Activated CD4-positive, alpha-beta T cell treated with anti-CD3 and anti-CD28 coated beads, Interleukin-2, amount 10 ng/mL, durations not matched to agents 24 days and 14 days (primary cell): Measurements from ENCODE around the gene CDC14A. TPM values are rescaled to one million over a fixed set of nuclear protein-coding genes. Genes with fewer than 3 reads are reported as not detected.
A peak's percentile ranks its signal among the peaks of the same experiment; 100 is the strongest.

Source experiments
- DNase-seq: peaks from one replicate; pipeline ENCODE4 v3.0.0; 2022
- H3K27ac Mint-ChIP-seq: one replicate; pipeline ENCODE4 v1.8.0; 2022; ENCODE audit warnings: mild to moderate bottlenecking, mixed read lengths
- H3K27me3 Mint-ChIP-seq: one replicate; pipeline ENCODE4 v1.8.0; 2022; ENCODE audit warnings: mixed read lengths
- H3K36me3 Mint-ChIP-seq: one replicate; pipeline ENCODE4 v1.8.0; 2022; ENCODE audit warnings: low read depth, mild to moderate bottlenecking, mixed read lengths
- H3K4me1 Mint-ChIP-seq: one replicate; pipeline ENCODE4 v1.8.0; 2021; ENCODE audit warnings: mixed read lengths
- H3K4me3 Mint-ChIP-seq: one replicate; pipeline ENCODE4 v1.8.0; 2022; ENCODE audit warnings: mild to moderate bottlenecking, moderate library complexity, mixed read lengths
- H3K9me3 Mint-ChIP-seq: one replicate; pipeline ENCODE4 v1.8.0; 2021; ENCODE audit warnings: mixed read lengths
- intact Hi-C: fragments of 100-400 bp; cut with micrococcal nuclease; formaldehyde crosslinking; loops from one replicate; pipeline ENCODE4 v1.15.1; 2023
- total RNA-seq: library from RNA; stranded (reverse); gene quantifications from 2 replicates; pipeline ENCODE4 v1.2.3, GENCODE V29; 2022

The CDC14A gene
- total RNA-seq, 1 donor from 2014 or later: 10.3 TPM

DNA sequence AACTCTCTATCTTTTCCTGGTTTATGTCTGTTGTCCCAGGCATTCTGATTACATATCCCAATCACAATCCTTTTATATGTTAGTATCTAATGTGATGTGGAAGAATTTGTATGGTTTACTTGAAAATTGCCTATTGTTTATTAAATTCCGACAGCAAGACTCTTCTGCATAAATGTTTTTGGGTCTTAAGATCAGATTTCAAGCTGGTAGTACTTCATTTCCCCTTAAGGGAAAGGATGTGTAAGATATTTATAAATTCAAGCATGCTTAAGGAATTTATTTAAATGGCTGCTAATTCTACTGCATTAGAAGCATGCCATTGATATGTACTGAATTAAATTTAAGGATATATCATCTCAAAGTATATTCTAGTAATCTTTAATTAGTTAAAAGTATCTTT, 165.2 kb downstream of the CDC14A start:
- H3K4me3 Mint-ChIP-seq: no peak overlapping the region
- no peaks in the 10 kb centered on the region for H3K27me3 Mint-ChIP-seq
- DNase-seq: no peak
- intact Hi-C loops: no loop called here
- H3K9me3 Mint-ChIP-seq: no peaks in the 10 kb centered on the region
- H3K4me1 Mint-ChIP-seq: peaks cover 3% of the 10 kb centered on the region
- no peak overlapping the region for H3K27ac Mint-ChIP-seq
- H3K36me3 Mint-ChIP-seq: peaks cover 19% of the 10 kb centered on the region

DNA sequence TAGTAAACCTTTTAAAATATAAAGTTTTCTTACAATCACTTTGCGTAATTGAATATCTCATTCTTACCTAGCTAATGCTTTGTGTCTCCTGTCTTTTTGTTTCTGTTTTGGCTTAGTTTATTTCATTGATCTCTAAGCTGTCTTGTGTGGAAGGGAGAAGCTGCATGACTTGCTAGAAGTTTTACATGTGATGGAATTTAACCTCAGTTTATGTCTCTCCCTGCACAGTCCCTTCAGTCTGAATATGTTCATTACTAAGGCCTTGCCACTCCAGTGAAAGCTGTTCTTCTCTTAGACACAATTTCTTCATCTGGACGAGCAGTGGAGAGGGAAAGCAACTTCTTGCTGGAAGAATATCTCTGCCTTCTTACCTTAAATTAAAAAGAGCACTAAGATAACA, 165.7 kb downstream of the CDC14A start:
- H3K36me3 Mint-ChIP-seq: peaks cover 19% of the 10 kb centered on the region

DNA sequence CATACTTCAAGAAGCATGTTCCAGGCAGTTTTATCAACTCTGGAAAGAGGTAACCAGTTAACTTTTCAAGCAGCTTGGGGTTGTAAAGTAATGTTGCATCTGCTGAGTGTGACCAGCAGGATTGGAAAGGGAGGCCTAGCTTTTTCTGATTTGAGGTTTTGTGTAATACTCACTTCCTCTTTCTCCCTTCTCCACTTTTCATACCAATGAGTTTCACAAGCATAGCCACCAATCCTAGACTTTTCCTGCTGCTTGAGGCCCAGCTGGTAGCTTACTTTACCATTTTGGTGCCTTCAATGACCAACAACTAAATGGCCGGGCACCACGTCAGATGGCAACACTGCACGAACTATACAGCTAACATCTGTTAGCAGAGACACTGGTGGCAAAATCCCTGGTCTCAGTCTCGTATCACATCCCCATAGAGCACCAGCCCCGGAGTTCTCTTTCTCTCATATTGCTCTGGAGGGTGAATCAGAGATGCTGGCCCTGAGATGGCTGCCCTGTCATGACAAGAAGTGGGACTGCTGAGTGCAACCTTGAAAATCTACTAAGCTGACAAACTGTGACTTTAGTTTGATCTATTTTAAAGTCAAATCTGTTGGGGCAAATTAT, 170.8 kb downstream of the CDC14A start:
- H3K36me3 Mint-ChIP-seq: peaks cover 4% of the 10 kb centered on the region
- H3K27ac Mint-ChIP-seq: no peak overlapping the region
- no peaks in the 10 kb centered on the region for H3K9me3 Mint-ChIP-seq

More for the DNA sequence above, 165.7 kb downstream of the CDC14A start:
- H3K27me3 Mint-ChIP-seq: no peaks in the 10 kb centered on the region
- no peak overlapping the region for H3K4me3 Mint-ChIP-seq
- no peak for DNase-seq
- no peaks in the 10 kb centered on the region for H3K9me3 Mint-ChIP-seq
- H3K4me1 Mint-ChIP-seq: peaks cover 3% of the 10 kb centered on the region
- intact Hi-C loops: no loop called here
- no peak overlapping the region for H3K27ac Mint-ChIP-seq

DNA sequence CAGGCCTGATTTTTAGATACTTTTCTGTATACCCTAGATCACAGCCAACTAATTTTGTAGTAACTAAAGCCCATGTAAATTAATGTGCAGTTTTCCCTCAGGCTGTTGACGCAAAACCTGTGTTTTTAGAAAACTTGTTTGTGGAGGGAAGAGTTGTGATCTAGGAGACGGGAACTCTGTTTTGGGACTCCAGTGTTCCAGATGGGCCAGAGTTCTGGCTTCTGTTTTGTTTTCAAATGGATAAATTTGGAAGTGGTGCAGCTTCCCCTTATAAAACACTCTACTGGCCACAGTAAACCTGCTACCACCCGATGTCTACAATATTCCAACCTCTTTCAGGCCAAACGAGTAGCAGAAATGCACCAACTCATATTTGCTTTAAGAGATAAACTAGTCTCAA, 172.0 kb downstream of the CDC14A start:
- DNase-seq: no peak
- no peak overlapping the region for H3K27ac Mint-ChIP-seq
- intact Hi-C loops: no loop called here
- H3K9me3 Mint-ChIP-seq: no peaks in the 10 kb centered on the region
- no peaks in the 10 kb centered on the region for H3K36me3 Mint-ChIP-seq
- H3K4me1 Mint-ChIP-seq: no peaks in the 10 kb centered on the region
- no peak overlapping the region for H3K4me3 Mint-ChIP-seq
- H3K27me3 Mint-ChIP-seq: peaks cover 5% of the 10 kb centered on the region

More for the DNA sequence above, 170.8 kb downstream of the CDC14A start:
- DNase-seq: peak; percentile 46
- H3K4me3 Mint-ChIP-seq: no peak overlapping the region
- peaks cover 2% of the 10 kb centered on the region for H3K27me3 Mint-ChIP-seq
- intact Hi-C loops: no loop called here
- H3K4me1 Mint-ChIP-seq: no peaks in the 10 kb centered on the region

DNA sequence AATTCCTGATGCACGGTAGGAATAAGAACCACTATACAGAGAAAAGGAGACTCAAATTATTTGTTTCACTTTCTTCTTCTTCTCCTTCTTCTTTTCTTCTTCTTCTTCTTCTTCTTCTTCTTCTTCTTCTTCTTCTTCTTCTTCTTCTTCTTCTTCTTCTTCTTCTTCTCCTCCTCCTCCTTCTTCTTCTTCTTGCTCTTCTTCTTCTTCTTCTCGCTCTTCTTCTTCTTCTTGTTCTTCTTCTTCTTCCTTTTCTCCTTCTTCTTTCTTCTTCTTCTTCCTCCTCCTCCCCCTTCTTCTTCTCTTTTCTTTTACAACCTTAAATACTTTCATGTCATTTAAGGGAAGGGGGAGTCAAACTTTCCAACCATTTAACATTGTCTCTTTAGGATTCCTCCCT, 174.6 kb downstream of the CDC14A start:
- DNase-seq: no peak
- Mint-ChIP-seq H3K9me3 (no peaks in the 10 kb centered on the region), H3K4me3 (no peak overlapping the region), H3K4me1 (peaks cover 16% of the 10 kb centered on the region), H3K36me3 (no peaks in the 10 kb centered on the region), H3K27ac (no peak overlapping the region), H3K27me3 (peaks cover 5% of the 10 kb centered on the region)
- intact Hi-C loops: no loop called here

DNA sequence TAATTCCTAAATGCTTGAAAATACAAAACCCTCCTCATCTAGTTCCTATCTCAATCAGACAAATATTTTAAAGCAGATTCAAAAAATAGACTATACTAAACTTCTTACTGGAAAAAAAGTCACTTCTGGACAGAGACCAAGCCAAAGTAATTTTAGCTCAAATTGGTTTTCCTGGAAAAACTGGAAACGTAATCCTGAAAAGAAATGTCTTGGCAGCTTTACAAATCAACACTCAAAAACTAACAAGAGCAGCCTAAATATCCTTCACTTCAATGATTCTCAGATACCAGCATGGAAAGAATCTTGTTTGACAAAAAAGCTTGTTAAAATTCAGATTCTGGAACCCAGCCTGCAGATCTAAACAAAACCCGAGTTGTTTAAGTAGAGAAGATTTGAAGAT, 176.6 kb downstream of the CDC14A start:
- Mint-ChIP-seq H3K4me3 (no peak overlapping the region), H3K27ac (no peak overlapping the region), H3K36me3 (no peaks in the 10 kb centered on the region), H3K4me1 (peaks cover 23% of the 10 kb centered on the region), H3K9me3 (no peaks in the 10 kb centered on the region), H3K27me3 (peaks cover 6% of the 10 kb centered on the region)
- DNase-seq: no peak
- intact Hi-C loops: no loop called here

DNA sequence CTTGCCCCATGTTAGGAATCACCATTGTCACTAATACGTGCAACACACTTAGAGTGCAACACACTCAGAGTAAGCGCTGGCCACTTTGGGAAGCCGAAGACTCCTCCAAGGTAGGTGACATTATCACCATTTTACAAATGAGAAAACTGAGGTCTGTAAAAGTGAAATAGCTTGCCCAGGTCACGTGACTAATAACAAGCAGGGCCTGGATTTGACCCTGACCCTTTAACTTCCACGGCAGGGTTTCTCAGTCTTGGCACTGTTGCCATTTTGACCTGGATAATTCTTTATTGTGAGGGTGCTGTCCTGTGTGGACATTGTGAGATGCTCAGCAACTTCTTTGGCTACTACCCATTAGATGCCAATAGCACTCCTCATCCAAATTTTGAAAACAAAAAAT, 177.8 kb downstream of the CDC14A start:
- intact Hi-C loops: loop anchor here (5.0 to 10.0 kb wide), 2 partner anchors 175 to 337 kb away; partner anchors contain the start of gene CDC14A
- no peak overlapping the region for H3K27ac Mint-ChIP-seq
- no peak overlapping the region for H3K4me3 Mint-ChIP-seq
- DNase-seq: no peak
- H3K4me1 Mint-ChIP-seq: peaks cover 23% of the 10 kb centered on the region
- H3K27me3 Mint-ChIP-seq: peaks cover 14% of the 10 kb centered on the region
- no peaks in the 10 kb centered on the region for H3K36me3 Mint-ChIP-seq
- H3K9me3 Mint-ChIP-seq: no peaks in the 10 kb centered on the region

DNA sequence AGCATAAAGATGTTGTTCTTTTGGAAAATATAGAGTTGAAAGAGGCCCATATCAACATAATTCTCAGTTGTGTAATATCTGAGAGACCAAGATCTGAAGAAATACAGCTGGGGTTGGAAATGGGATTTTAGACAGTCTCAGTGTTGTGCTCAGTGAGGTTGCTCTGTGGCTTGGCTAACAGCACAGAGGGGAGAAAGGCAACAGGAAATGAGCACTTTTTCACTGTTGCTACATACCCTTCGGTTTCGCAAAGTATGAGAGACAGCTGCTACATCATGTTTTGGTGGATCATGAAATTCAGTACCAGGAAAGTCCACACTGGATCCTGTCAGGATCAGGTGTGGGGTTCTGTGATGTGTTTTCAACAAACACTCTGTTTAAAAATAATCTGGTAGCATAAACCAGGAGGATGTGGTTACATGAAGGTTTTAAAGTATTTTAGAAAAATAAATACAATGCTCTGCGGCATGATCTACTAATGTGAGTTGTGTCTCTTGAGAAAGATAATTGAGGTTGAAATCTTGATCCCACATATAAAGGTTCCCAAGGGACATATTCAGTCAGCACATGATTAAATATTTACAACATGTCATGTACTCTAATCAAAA, 178.7 kb downstream of the CDC14A start:
- Mint-ChIP-seq H3K4me1 (peaks cover 23% of the 10 kb centered on the region), H3K9me3 (no peaks in the 10 kb centered on the region), H3K36me3 (no peaks in the 10 kb centered on the region), H3K4me3 (no peak overlapping the region), H3K27me3 (peaks cover 21% of the 10 kb centered on the region), H3K27ac (peak overlapping the region; percentile 10)
- intact Hi-C loops: loop anchor here (5.0 to 10.0 kb wide), 2 partner anchors 176 to 336 kb away; partner anchors contain the start of gene CDC14A
- peak; percentile 77 for DNase-seq

DNA sequence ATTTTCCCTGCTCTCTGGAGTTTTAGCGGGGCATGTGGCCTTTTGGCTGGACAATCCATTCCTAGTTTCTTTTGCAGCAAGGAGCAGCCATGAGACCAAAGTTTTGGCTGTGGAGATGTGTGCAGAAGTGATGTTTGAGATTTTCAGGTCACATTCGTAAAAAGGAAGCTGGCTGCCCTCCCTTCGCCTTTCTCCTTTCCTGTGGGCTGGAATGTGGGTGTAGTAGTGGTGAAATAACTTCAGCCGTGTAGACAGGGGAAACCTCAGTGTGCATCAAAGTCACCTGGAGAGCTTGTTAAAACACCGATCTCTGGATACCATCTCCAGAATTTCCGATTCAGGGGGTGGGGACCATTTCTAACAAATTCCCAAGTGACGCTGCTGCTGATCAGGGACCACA, 180.3 kb downstream of the CDC14A start:
- H3K9me3 Mint-ChIP-seq: no peaks in the 10 kb centered on the region
- no peaks in the 10 kb centered on the region for H3K36me3 Mint-ChIP-seq
- intact Hi-C loops: loop anchor here (5.0 to 10.0 kb wide), 2 partner anchors 178 to 335 kb away; partner anchors contain the start of gene CDC14A
- peaks cover 23% of the 10 kb centered on the region for H3K4me1 Mint-ChIP-seq
- H3K27me3 Mint-ChIP-seq: peaks cover 36% of the 10 kb centered on the region
- H3K27ac Mint-ChIP-seq: no peak overlapping the region
- H3K4me3 Mint-ChIP-seq: no peak overlapping the region
- no peak for DNase-seq

DNA sequence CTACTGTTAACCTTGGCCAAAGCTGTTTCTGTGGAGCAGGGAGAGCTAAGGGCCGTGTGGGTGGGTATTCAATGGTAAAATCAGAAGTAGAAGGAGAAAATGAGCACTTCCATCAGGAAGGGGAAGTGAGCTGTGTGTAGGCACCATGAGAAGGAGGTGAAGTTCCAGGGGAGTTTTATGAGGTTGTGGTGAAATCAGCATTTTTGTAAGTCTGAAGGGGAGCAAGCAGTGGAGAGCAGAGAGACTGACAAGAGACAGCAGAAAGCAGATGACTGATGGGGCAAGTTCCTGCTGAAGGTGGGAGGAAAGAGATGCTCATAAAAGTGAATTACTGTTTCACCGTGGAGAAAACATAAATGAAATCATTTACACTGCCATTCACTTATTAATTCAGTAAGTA, 183.0 kb downstream of the CDC14A start:
- Mint-ChIP-seq H3K27ac (no peak overlapping the region), H3K4me1 (peaks cover 26% of the 10 kb centered on the region), H3K36me3 (no peaks in the 10 kb centered on the region), H3K27me3 (peaks cover 50% of the 10 kb centered on the region), H3K9me3 (no peaks in the 10 kb centered on the region), H3K4me3 (no peak overlapping the region)
- intact Hi-C loops: loop anchor here (10.0 kb wide), 1 partner anchor 180 kb away; the partner anchor contains the start of gene CDC14A
- no peak for DNase-seq

DNA sequence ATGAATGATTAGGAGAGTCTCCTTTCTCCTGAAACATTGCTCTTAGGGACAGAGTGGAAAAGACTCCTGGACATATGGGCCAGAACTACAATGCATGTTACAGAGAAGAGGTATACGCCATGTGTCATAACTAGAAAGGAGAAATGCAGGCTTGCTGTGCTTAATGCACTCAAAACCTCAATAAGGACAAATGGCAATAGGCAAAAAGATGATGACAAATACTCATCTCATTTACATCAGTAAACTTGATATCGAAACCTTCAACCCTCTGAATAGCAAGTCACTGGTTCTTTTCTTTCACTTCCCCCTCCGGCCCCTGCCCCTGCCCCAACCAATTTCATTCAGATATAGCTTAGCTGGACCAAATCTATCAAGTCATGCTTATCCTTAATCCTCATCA, 183.7 kb downstream of the CDC14A start:
- peaks cover 19% of the 10 kb centered on the region for H3K4me1 Mint-ChIP-seq
- intact Hi-C loops: loop anchor here (10.0 kb wide), 1 partner anchor 181 kb away; the partner anchor contains the start of gene CDC14A

DNA sequence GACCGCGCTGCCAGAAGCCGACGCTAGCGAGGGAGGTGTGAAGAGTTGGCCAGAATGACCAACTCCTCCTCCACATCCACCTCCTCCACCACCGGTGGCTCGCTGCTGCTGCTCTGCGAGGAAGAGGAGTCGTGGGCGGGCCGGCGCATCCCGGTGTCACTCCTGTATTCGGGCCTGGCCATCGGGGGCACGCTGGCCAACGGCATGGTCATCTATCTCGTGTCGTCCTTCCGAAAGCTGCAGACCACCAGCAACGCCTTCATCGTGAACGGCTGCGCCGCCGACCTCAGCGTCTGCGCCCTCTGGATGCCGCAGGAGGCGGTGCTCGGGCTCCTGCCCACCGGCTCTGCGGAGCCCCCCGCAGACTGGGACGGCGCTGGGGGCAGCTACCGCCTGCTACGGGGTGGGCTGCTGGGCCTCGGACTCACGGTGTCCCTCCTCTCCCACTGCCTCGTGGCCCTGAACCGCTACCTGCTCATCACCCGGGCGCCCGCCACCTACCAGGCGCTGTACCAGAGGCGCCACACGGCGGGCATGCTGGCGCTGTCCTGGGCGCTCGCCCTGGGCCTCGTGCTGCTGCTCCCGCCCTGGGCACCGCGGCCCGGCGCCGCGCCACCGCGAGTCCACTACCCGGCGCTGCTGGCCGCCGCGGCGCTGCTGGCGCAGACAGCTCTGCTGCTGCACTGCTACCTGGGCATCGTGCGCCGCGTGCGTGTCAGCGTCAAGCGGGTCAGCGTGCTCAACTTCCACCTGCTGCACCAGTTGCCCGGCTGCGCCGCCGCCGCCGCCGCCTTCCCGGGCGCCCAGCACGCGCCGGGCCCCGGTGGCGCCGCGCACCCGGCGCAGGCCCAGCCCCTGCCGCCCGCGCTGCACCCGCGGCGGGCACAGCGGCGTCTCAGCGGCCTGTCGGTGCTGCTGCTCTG, 186.9 kb downstream of the CDC14A start:
- H3K36me3 Mint-ChIP-seq: no peaks in the 10 kb centered on the region
- intact Hi-C loops: loop anchor here (10.0 kb wide), 1 partner anchor 184 kb away; the partner anchor contains the start of gene CDC14A
- H3K4me3 Mint-ChIP-seq: peak overlapping the region; percentile 67
- no peaks in the 10 kb centered on the region for H3K9me3 Mint-ChIP-seq
- peaks cover 3% of the 10 kb centered on the region for H3K4me1 Mint-ChIP-seq
- no peak overlapping the region for H3K27ac Mint-ChIP-seq
- peaks cover 76% of the 10 kb centered on the region for H3K27me3 Mint-ChIP-seq
- peak; percentile 75 for DNase-seq

More for the DNA sequence above, 183.7 kb downstream of the CDC14A start:
- H3K4me3 Mint-ChIP-seq: no peak overlapping the region
- no peak for DNase-seq
- no peaks in the 10 kb centered on the region for H3K36me3 Mint-ChIP-seq
- no peak overlapping the region for H3K27ac Mint-ChIP-seq
- peaks cover 57% of the 10 kb centered on the region for H3K27me3 Mint-ChIP-seq
- H3K9me3 Mint-ChIP-seq: no peaks in the 10 kb centered on the region

DNA sequence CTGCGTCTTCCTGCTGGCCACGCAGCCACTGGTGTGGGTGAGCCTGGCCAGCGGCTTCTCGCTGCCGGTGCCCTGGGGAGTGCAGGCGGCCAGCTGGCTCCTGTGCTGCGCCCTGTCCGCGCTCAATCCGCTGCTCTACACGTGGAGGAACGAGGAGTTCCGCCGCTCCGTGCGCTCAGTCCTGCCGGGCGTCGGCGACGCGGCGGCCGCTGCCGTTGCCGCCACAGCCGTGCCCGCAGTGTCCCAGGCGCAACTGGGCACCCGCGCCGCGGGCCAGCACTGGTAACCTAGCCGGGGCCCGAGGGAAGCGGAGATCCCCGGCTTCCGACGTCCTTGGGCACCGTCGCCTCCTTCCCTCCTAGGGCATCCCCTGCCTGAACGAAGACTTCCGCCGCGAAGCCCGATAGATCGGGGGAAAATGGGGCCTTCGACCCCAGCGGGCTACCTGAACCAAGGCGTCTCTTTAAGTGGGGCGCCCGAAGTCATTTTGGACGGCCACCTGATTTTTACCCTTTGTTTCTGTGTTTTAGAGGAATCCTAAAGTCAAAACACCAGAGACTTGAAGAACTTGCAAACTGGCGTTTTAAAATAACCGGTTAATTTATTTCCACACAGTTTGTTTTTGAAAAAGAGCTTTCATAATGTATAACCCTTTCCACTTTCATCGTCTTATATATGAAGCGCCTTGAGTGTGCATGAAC, 187.7 kb downstream of the CDC14A start:
- peaks cover 73% of the 10 kb centered on the region for H3K27me3 Mint-ChIP-seq
- no peak overlapping the region for H3K27ac Mint-ChIP-seq
- intact Hi-C loops: loop anchor here (5.0 to 10.0 kb wide), 3 partner anchors 78 to 733 kb away; partner anchors contain the start of gene CDC14A
- H3K4me3 Mint-ChIP-seq: peak overlapping the region; percentile 67
- H3K9me3 Mint-ChIP-seq: no peaks in the 10 kb centered on the region
- no peaks in the 10 kb centered on the region for H3K36me3 Mint-ChIP-seq
- peaks cover 3% of the 10 kb centered on the region for H3K4me1 Mint-ChIP-seq
- DNase-seq: no peak
